GM18909 (cell line): ENCODE results near the gene CRAT.
"Not testable (repeated sequence)": the region's sequence is repeated elsewhere in the genome, so short reads cannot be mapped to it uniquely, and the experiment has no call there.

Experiments used
- ATAC-seq: cut with Tn5 transposase; IDR thresholded peaks from one replicate; pipeline ENCODE4 v1.9.1; 2021; ENCODE audit warnings: mild to moderate bottlenecking; ENCODE audit not compliant: unreplicated experiment, poor library complexity

Gene CRAT

GRCh38 chr9:129139233-129139992, 28.8 kb upstream of the CRAT start:
- peak; percentile 36 for ATAC-seq

- no peak for ATAC-seq
Measured at GRCh38 chr9:129138476-129139232, 28.1 kb upstream of the CRAT start.

GRCh38 chr9:129138144-129138462, 27.5 kb upstream of the CRAT start:
- no peak for ATAC-seq

GRCh38 chr9:129137292-129138143, 26.9 kb upstream of the CRAT start:
- ATAC-seq, result no peak

GRCh38 chr9:129136446-129137035, 25.9 kb upstream of the CRAT start:
- ATAC-seq, result no peak

- ATAC-seq, result no peak
Measured at GRCh38 chr9:129135476-129135875, 24.9 kb upstream of the CRAT start.

GRCh38 chr9:129133082-129133481, 22.5 kb upstream of the CRAT start:
- ATAC-seq, result no peak

- ATAC-seq, result peak; percentile 61
Measured at GRCh38 chr9:129131300-129132145, 20.9 kb upstream of the CRAT start.

- no peak for ATAC-seq
Measured at GRCh38 chr9:129130791-129131190, 20.2 kb upstream of the CRAT start.

GRCh38 chr9:129130271-129130670, 19.7 kb upstream of the CRAT start:
- not testable (repeated sequence) for ATAC-seq

- no peak for ATAC-seq
Measured at GRCh38 chr9:129128689-129129088, 18.1 kb upstream of the CRAT start.

- no peak for ATAC-seq
Measured at GRCh38 chr9:129126749-129127618, 16.4 kb upstream of the CRAT start.

GRCh38 chr9:129125478-129125877, 14.9 kb upstream of the CRAT start:
- ATAC-seq, result no peak

- ATAC-seq, result no peak
Measured at GRCh38 chr9:129124506-129125069, 14.0 kb upstream of the CRAT start.

- ATAC-seq, result not testable (repeated sequence)
Measured at GRCh38 chr9:129122976-129123375, 12.4 kb upstream of the CRAT start.

- ATAC-seq, result no peak
Measured at GRCh38 chr9:129122133-129122532, 11.5 kb upstream of the CRAT start.

- no peak for ATAC-seq
Measured at GRCh38 chr9:129121483-129121882, 10.9 kb upstream of the CRAT start.

- no peak for ATAC-seq
Measured at GRCh38 chr9:129118799-129119198, 8.2 kb upstream of the CRAT start.
